Stimulated activated effector memory CD8-positive, alpha-beta T cell treated with anti-CD3 and anti-CD28 coated beads, Interleukin-12 subunit alpha, Interleukin-12 subunit beta, amount 100 ng/mL, for 72 hours (primary cell): ENCODE measurements around the gene SFXN4.

Experiments used
- ATAC-seq: fragments of 150-1000 bp; cut with Tn5 transposase; 2 replicates; pipeline ENCODE4 v1.10.0; 2021
- DNase-seq, 2 donors: peaks; one replicate each; pipeline ENCODE4 v3.0.0; 2021 to 2022; ENCODE audit warnings: low spot score in 2 of 2
- H3K27ac Mint-ChIP-seq: one replicate; pipeline ENCODE4 v1.8.0; 2022; ENCODE audit warnings: mild to moderate bottlenecking, mixed read lengths
- H3K36me3 Mint-ChIP-seq: one replicate; pipeline ENCODE4 v1.8.0; 2022; ENCODE audit warnings: mild to moderate bottlenecking, mixed read lengths
- H3K4me1 Mint-ChIP-seq: one replicate; pipeline ENCODE4 v1.8.0; 2022; ENCODE audit warnings: mixed read lengths
- H3K4me3 Mint-ChIP-seq: one replicate; pipeline ENCODE4 v1.8.0; 2022; ENCODE audit warnings: mild to moderate bottlenecking, mixed read lengths
- H3K9me3 Mint-ChIP-seq: one replicate; pipeline ENCODE4 v1.8.0; 2022; ENCODE audit warnings: mixed read lengths

The SFXN4 gene

DNA sequence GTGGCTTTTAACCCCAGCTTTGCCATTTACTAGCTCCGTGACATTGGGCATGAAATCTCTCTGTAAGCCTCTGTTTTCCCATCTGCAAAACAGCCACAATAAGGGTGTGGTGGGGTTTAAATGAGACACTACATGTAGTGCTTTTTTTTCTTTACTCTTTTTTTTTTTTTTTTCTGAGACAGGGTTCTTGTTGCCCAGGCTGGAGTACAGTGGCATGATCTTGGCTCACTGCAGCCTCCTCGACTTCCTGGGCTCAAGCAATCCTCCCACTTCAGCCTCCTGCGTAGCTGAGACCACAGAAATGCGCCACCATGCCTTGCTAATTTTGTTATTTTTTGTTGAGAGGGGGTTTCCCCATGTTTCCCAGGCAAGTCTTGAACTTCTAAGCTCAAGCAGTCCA, 69.9 kb downstream of the SFXN4 start:
- ATAC-seq = no peak

DNA sequence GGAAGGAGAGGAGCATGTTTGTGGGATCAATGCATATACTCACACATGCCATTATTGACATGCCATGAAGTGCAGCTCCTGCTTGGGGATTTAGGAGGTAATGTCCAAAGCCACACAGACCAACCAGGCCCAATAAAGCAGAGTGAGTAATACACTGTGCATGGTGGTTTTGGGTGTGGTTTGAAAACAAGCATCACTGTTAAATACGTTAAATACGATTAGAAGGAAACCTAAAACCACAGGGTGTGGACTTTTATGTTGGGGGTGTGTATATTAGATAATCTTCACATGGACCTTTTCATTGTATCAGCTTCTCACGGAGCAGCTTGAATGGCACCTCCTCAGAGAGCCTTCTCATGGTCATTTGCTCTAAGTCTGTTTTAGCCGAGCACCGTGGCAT, 74.5 kb downstream of the SFXN4 start:
- no peaks in the 10 kb centered on the region for H3K36me3 Mint-ChIP-seq
- H3K9me3 Mint-ChIP-seq = no peaks in the 10 kb centered on the region
- peaks cover 45% of the 10 kb centered on the region for H3K4me1 Mint-ChIP-seq
- peak overlapping the region; percentile 0 for H3K27ac Mint-ChIP-seq
- DNase-seq (peak in 1 of 2 donors; percentile 66), ATAC-seq (peak; percentile 88)
- H3K4me3 Mint-ChIP-seq = peak overlapping the region; percentile 39

More for the DNA sequence above, 69.9 kb downstream of the SFXN4 start:
- Mint-ChIP-seq H3K9me3 (no peaks in the 10 kb centered on the region), H3K36me3 (no peaks in the 10 kb centered on the region), H3K4me1 (peaks cover 28% of the 10 kb centered on the region), H3K4me3 (no peak overlapping the region), H3K27ac (peak overlapping the region; percentile 64)
- DNase-seq = no peak
